GM18508 (cell line): Measurements from ENCODE around the gene HOXB9.

Source experiments
- ATAC-seq: cut with Tn5 transposase; IDR thresholded peaks from one replicate; pipeline ENCODE4 v1.9.1; 2021; ENCODE audit warnings: moderate number of reproducible peaks; ENCODE audit not compliant: insufficient read depth, unreplicated experiment

The HOXB9 gene

GRCh38 chr17:48639982-48640857, 14.1 kb upstream of the HOXB9 start:
- no peak for ATAC-seq

GRCh38 chr17:48639136-48639535, 13.0 kb upstream of the HOXB9 start:
- ATAC-seq: no peak

- ATAC-seq: no peak
These were observed 11.4 kb upstream of the HOXB9 start for GRCh38 chr17:48637323-48638260.

- no peak for ATAC-seq
These were observed 10.2 kb upstream of the HOXB9 start for GRCh38 chr17:48636177-48637018.

- ATAC-seq: no peak
These were observed 8.5 kb upstream of the HOXB9 start for GRCh38 chr17:48634493-48635208.

GRCh38 chr17:48633266-48633677, 7.1 kb upstream of the HOXB9 start:
- ATAC-seq: no peak

GRCh38 chr17:48632579-48633265, 6.6 kb upstream of the HOXB9 start:
- ATAC-seq: no peak

GRCh38 chr17:48631693-48632578, 5.8 kb upstream of the HOXB9 start:
- no peak for ATAC-seq

- no peak for ATAC-seq
These were observed 5.0 kb upstream of the HOXB9 start for GRCh38 chr17:48630925-48631692.

- no peak for ATAC-seq
These were observed 4.1 kb upstream of the HOXB9 start for GRCh38 chr17:48630009-48630924.

GRCh38 chr17:48629411-48629759, 3.2 kb upstream of the HOXB9 start:
- no peak for ATAC-seq

- no peak for ATAC-seq
These were observed 2.7 kb upstream of the HOXB9 start for GRCh38 chr17:48628649-48629410.

- no peak for ATAC-seq
These were observed 1.7 kb upstream of the HOXB9 start for GRCh38 chr17:48627623-48628521.

GRCh38 chr17:48627118-48627597, 1.0 kb upstream of the HOXB9 start:
- no peak for ATAC-seq
